ENCODE measurements around the gene ALKBH2.
"Not testable (repeated sequence)": the region's sequence is repeated elsewhere in the genome, so short reads cannot be mapped to it uniquely, and the experiment has no call there.

ALKBH2 gene

DNA sequence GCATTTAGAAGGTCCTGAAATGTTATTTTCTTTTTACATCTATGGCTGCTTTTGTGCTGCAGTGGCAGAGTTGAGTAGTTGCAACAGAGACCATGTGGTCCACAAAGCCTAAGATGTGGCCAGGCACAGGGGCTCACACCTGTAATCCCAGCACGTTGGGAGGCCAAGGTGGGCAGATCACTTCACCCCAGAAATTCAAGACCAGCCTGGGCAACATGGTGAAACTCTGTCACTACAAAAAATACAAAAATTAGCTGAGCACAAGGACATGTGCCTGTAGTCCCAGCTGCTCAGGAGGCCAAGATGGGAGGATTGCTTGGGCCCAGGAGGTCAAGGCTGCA is 27.4 kb downstream of the ALKBH2 start:
- DNase-seq (ENCODE audit: low read depth): no peak

- DNase-seq (ENCODE audit: low read depth): no peak
Measured at GRCh38 chr12:109065154-109065852, 28.0 kb downstream of the ALKBH2 start.

- no peak for DNase-seq (ENCODE audit: low read depth)
Measured at GRCh38 chr12:109064143-109064542, 29.1 kb downstream of the ALKBH2 start.

DNA sequence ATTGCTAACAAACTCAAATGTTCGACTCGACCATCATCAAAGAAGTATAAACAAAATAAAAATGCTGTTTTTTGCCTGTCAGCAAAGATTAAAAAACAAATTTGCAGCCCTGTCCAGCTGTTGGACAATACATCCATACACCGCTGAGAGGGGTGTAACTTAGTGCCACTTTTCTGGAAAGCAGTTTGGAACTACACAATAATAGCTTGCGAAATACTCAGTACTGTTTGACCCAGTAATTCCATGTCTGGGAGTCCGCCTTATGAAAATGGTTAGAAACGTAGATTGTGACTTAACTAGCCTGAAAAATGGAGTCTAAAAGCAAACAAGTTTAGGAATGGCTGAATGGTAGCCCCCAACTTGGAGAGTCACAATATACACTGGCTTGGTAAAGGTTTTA is 34.5 kb downstream of the ALKBH2 start:
- no peak for DNase-seq (ENCODE audit: low read depth)

GRCh38 chr12:109057376-109057775 is 35.9 kb downstream of the ALKBH2 start:
- DNase-seq (ENCODE audit: low read depth): no peak

- DNase-seq (ENCODE audit: low read depth): no peak
Measured at GRCh38 chr12:109056891-109057290, 36.4 kb downstream of the ALKBH2 start.

DNA sequence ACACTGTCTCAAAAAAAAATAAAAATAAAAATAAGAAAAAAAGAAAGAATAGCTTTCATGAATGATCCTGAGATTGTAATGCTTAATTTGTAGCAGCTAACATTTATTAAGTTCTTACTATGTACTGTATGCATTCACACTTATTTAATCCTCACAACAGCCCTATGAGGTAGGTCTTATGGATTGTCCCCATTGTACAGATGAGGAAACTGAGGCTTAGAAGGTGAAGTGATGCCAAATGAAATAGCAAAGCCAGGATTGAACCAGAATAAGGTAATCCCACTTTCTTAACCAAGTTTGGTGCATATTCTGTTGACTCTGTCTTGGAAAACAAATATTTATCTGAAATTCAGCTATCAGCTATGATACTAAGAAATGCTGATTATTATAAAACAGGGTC is 38.8 kb downstream of the ALKBH2 start:
- DNase-seq (ENCODE audit: low read depth): no peak

- not testable (repeated sequence) for DNase-seq (ENCODE audit: low read depth)
Measured at GRCh38 chr12:109054124-109054513, 39.2 kb downstream of the ALKBH2 start.

GRCh38 chr12:109053382-109054123 is 39.7 kb downstream of the ALKBH2 start:
- DNase-seq (ENCODE audit: low read depth): no peak

DNA sequence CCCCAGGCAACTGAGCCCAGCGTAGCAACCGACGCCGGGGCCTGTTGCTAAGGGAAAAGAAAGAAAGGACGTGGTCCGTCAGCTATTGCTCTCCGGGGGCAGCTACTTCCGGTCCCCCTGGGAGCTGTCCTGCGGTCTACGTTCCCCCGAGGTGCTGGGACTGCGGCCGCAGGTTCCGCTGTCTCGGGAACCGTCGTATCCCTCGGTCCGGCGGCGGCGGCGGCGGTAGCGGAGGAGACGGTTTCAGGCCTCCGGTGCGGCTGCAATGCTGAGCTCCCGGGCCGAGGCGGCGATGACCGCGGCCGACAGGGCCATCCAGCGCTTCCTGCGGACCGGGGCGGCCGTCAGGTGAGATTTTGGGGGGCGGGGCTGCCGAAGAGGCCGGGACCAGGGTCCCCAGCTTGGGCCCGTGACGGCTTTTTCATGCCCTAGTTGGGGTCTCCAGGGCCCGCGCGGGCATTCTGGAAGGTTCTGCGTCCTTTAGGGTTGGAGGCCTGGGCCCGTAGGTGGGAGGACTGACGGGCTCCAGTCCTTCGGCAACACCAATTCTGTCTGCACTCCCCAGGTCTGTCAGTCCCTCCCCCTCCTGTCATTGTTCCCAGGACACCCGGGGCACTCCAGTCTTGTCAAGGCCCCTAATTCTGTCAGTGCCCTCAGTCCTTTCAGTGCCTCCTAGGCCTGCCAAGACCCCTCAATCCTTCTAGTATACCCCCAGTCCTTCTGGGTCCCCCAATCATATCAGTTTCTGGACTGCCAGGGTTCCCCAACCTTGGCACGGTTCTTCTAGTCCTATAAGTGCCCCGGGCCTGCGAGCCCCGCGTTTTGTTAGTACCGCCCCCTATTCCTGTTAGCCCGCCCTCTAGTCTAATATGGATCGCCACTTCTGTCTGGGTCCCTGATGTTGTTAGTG is 40.6 kb downstream of the ALKBH2 start, which contains the start of gene USP30:
Gene USP30 (plus strand): TSS at position 163 of the 910 bp plus-strand sequence. CDS start 103 bp downstream, at position 266.
- DNase-seq (ENCODE audit: low read depth): peak; percentile 73

DNA sequence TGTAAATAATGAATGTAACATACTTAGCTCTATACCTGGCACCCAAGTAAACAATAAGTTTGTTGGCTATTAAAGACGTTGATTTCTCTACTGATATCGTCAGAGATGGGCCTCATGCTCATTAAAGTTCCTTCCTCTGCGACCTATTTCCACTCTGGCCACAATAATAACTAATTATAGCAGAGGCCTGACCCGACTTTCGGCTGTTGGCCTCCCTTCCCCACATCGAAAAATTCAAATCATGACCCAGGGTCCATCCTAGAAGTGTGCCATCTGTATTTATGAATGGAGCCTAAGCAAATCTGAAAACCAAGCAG is 41.2 kb downstream of the ALKBH2 start:
- DNase-seq (ENCODE audit: low read depth): no peak

DNA sequence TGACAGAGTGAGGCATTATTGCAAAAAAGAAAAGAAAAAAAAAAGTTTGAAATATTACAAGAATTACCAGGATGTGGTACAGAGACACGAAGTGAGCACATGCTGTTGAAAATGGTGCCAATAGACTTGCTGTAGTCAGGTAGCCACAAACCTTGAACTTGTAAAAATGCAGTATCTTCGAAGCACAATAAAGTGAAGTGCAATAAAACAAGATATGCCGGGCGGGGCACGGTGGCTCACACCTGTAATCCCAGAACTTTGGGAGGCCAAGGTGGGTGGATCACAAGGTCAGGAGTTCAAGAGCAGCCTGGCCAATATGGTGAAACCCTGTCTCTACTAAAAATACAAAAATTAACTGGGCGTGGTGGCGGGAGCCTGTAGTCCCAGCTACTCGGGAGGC is 43.5 kb downstream of the ALKBH2 start:
- not testable (repeated sequence) for DNase-seq (ENCODE audit: low read depth)

DNA sequence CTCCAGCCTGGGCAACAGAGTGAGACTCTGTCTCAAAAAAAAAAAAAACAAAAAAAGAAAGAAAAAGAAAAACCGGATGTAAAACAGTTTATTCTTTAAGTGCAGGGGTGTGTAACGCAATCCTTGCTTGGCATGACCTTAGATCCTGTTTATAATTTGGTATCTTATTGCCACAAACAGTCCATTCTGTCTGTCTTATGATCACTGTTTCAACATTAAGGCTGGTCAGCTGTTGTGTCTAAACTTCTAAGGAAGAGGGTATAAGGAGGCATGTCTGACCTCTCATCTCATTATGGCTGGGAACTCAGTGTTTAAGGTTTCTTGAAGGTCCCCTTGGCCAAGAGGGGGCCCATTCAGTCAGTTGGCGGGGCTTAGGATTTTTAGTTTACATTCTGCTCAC is 44.6 kb downstream of the ALKBH2 start:
- DNase-seq (ENCODE audit: low read depth): not testable (repeated sequence)

GRCh38 chr12:109047081-109047805 is 46.0 kb downstream of the ALKBH2 start:
- DNase-seq (ENCODE audit: low read depth): no peak

- DNase-seq (ENCODE audit: low read depth): no peak
Measured at GRCh38 chr12:109044241-109044640, 49.0 kb downstream of the ALKBH2 start.

All from activated T-helper 1 cell treated with Interleukin-2 at 50 U/mL for 16 hours (primary cell).